ENCODE measurements around the gene CYB5B.

CYB5B gene

DNA sequence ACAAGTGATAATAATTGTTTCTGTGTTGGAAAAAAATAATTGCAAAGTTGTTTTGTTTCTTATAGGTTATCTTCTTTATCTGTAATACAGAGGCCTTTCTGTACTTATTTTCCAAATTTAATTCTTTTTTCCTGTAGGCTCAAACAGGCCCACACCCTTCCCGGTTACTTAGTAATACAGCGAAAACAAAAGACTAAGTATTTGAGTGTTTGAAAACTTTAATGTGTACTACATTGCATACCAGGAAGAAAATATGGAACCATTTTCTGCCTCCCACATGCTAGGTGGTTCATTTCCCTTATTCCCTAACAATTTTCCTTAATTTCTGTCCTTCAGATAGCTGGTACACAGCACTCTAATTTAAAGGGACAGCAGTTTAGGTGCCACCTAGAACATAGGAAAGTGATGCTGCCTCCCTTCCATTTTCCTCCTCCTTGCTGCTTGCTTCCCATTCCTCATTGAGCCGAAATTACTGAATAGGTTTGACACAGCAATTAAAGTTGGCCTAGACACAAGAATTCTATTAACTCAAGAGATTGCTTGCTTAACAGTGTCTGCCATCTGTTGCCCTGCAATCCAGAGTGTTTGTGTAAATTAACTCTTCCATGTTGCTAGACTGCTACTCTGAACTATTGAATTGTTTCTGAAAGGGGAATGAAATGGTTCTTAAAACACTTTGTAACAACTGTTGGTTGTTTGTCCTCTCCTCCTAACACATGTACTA lies 24.2 kb downstream of the CYB5B start:
- no peak for DNase-seq

DNA sequence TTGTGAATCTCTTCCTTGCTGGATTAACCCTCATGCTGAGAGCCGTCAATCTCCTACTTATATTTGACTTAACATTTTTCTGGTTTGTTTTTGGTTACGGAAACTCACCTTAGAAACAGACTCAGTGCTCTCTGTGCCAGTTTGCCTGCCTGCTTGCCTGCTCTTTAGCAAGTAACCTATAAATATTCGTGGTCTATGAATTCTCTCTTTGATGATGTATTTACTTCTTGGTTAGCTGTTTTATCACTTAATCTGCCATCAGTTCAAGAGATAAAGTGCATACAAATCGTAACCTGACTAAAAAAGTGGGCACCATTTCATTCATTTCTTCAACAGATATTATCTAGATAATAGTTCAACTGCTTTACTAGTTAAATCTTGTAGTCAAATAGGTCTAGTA lies 26.7 kb downstream of the CYB5B start:
- no peak for DNase-seq

DNA sequence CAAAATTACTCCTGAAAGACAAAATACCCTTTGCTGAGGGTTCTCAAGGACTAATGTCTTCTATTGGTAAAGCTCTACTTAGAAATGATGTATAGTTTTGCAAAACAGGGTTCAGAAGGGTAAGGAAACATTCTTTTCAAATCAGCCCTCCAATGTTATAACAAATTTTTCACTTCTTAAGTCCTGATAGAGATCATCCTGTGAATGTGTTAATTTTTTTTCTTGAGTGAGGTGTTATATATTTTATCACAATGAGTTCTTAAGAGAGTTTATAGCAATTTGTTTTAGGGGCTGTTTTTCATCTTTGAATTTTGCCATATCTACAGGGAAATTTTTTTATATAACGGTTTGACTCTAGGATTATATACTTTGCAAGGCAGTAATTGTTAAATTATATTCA lies 29.5 kb downstream of the CYB5B start:
- no peak for DNase-seq

- no peak for DNase-seq
Measured at GRCh38 chr16:69463876-69464275, 39.5 kb downstream of the CYB5B start.

GRCh38 chr16:69465083-69465721 lies 40.8 kb downstream of the CYB5B start:
- DNase-seq = no peak

DNA sequence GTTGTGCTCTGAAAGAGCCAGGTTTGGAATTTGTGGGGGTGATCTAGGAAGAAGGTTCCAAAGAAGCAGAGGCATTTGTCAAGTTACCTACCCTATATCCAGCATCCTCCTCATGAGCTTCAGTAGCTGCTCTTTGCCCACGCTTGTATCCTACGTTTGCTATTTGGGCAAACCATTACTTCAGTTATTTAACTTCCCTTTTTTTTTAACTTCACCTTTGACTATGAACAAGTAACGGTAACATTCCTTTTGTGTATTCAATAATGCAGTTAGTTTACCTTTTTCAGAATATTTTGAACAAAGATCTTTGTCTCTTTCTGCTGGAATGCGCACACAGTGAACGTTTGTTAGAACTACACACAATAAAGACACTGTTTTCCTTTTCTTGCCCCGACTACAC lies 41.5 kb downstream of the CYB5B start:
- DNase-seq = no peak

DNA sequence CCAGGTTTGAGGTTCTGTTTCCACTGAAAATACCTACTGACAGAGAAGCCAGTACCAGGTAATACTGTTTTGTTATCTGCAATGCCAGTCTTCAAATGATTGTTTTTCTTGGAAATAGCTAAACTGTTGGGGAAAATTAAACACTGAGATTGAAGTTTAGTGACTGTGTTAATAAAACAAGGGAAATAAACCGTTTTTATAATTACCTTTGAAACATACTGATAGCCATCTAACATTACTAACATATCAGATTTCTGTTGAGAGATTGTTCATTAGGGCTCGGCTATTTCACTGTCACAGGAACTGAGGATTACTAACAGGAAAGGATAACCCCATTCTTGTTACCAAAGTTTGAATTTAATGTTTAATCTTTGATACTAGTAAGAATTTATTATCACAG lies 42.1 kb downstream of the CYB5B start:
- no peak for DNase-seq

- no peak for DNase-seq
Measured at GRCh38 chr16:69467080-69467479, 42.7 kb downstream of the CYB5B start.

DNA sequence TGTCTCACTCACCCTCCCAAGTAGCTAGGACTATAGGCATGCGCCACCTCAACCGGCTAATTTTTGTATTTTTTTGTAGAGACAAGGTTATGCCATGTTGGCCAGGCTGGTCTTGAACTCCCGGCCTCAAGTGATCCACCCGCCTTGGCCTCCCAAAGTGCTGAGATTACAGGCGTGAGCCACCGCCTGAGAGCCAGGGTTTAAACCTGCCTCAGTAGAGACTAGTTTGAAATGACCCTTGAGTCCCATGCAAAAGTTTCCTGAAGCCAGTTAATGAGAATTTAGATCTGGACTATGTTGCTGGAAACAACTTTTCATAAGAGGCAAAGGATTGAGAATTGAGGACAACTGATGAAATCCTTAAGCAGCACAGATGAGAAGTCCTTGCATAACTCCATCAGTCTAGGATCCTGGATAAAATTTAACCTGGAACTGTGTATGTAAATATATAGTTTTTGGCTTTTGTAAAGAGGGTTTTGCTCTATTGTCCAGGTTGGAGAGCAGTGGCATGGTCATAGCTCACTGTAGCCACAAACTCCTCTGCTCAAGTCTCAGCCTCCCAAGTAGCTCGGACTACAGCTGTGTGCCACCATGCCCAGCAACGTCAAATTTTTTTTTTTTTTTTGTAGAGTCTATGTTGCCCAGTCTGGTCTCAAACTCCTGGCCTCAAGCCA lies 43.2 kb downstream of the CYB5B start:
- DNase-seq = no peak

- DNase-seq = no peak
Measured at GRCh38 chr16:69469807-69470561, 45.6 kb downstream of the CYB5B start.

- DNase-seq = no peak
Measured at GRCh38 chr16:69471121-69471520, 46.7 kb downstream of the CYB5B start.

DNA sequence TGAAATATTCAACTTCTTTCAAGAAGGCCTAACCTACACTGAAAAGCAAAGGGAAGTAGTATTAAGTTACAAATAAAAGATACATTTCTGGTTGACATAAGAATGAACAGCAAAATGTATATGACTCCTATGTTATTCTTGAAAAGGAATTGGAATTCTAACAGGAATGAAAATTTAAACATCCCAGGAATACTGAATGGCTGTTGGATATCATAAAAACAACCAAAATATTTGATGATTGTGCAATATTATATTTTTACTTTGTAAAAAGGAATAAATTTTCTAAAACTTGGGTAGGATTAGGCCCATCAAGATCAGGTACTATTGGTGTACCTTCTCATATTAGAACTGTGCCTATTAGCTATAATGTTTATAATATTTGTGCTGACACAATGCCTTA lies 50.0 kb downstream of the CYB5B start:
- no peak for DNase-seq

DNA sequence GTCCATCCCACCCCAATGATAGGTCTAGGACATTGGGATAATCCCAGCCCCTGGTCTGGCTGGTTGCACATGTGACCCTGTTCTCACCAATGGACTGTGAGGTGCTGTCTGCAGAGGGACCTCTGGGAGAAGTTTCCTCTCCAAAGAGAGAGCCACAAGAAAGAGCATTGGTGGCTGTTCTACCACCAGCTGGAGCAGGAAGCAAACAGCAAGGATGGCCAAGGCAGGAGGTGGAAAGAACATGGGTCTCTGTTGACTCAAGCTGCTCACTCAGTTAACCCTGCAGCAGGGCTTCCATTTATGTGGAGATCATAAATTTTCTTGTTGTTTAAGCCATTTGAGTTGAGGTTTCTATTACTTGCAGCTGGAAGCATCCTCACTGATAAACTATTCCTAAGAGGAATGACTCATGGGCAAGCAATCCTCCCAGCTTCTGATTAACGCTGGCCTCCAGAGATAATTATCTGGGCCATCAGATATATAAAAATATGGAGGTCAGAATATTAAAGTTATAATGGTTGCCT lies 52.6 kb downstream of the CYB5B start:
- DNase-seq = no peak

- DNase-seq = no peak
Measured at GRCh38 chr16:69477546-69477945, 53.1 kb downstream of the CYB5B start.

DNA sequence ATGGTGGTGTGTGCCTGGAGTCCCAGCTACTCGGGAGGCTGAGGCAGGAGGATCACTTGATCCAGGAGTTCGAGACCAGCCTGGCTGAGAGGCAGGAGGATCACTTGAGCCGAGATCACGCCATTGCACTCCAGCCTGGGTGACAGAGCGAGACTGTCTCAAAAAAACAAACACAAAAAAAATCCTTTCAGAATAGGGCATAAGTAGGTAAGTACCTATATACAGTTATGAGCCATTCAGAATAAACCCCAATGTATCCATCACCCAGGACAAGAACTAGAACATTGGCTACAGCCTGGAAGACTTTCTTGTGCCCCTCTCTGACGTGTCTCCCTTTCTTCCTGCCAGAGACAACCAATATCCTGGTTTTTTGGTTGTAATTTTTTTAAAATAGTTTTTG lies 54.3 kb downstream of the CYB5B start:
- DNase-seq = no peak

DNA sequence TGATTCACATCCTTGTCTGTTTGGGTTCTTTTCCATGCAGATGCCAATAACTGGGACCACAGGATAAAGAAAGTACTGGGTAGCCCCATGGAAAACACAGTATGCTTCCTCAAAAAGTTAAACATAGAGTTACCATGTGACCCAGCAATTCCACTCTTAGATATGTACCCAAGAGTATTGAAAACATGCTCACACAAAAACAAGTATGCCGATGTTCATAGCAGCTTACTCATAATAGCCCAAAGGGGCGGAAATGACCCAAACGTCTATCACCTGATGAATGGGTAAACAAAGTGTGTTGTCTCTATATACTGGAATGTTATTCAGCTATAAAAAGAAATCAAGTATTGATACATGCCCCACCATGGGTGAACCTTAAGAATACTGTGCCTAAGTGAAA lies 55.4 kb downstream of the CYB5B start:
- DNase-seq = no peak

DNA sequence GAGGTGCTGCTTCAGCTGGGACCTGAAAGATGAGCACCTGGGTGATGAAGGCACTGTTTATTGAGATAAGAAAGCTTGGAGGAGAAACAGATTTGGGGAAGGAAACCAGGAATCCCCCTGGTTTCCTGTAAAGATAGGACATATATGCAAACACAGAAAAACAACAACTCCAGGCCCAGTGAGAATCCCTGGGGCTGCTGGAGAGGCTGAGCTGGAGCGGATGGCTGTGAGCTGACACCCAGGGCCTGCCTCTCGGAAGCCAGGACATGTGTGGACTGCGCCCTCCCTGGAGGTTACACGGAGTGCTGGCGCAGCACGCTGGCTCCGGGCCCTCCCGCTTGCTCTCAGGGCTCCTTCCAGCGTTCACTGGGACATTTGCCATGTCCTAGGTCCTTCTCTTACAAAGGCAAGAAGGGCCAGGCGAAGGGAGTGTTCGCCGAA lies 57.5 kb downstream of the CYB5B start:
- no peak for DNase-seq

- DNase-seq = no peak
Measured at GRCh38 chr16:69482410-69482991, 58.1 kb downstream of the CYB5B start.

GRCh38 chr16:69483611-69484010 lies 59.2 kb downstream of the CYB5B start:
- no peak for DNase-seq

DNA sequence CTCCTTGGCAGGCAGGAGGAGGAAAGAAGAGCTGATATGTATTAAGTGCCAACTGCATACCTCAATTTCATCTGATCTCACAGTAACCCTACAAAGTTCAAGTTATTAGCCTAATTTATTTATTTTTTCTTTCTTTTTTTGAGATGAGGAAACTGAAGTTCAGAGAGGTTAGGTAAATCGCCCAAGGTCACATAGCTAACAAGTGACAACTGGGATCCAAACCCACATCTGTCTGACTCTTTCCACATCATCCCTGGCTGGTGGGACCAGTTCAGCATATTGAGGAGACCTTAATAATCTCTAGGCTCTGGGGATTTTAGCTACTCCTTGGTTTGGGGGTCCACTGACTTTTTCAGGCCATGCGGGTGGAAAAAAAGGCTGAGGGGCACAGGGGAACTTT lies 60.9 kb downstream of the CYB5B start:
- DNase-seq = no peak

- DNase-seq = no peak
Measured at GRCh38 chr16:69485816-69486215, 61.4 kb downstream of the CYB5B start.

DNA sequence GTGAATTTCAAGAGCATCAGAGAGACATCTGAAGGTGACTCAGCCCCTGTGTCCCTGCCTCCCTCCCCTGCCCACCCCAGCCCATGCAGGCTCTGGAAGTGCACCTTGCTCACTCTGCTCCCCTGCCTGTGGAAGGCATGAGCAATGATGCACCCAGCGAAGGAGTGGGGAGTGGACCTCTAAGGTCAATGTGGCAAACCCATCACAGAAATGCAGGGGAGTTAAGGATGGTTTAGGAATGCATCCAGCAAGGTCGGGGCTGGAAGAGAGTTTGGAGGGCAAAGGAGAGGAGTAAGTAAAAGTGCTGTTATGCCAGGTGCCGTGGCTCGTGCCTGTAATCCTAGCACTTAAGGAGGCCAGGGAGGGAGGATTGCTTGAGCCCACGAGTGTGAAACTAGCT lies 61.9 kb downstream of the CYB5B start:
- no peak for DNase-seq

- no peak for DNase-seq
Measured at GRCh38 chr16:69486724-69487123, 62.3 kb downstream of the CYB5B start.

Data from NK-92 treated with Interleukin-12 subunit alpha and Interleukin-12 subunit beta, amount 100 ng/mL, for 24 hours (cell line).